Smooth muscle cell (in vitro differentiated cells): Measurements from ENCODE around the gene PAM. TPM values are rescaled to one million over a fixed set of nuclear protein-coding genes. Genes with fewer than 3 reads are reported as not detected.

Experiments used
- DNase-seq: peaks from one replicate; lab custom pipeline; 2025; ENCODE audit not compliant: unreplicated experiment; lab: John Stamatoyannopoulos, UW
- H2AFZ ChIP-seq: fragments of 200-600 bp; sonication (generic); 2 replicates; pipeline ENCODE4 v1.6.0; 2016; ENCODE audit warnings: antibody characterized with exemption, low read depth, mild to moderate bottlenecking
- H3F3A ChIP-seq: fragments of 200-600 bp; sonication (generic); 2 replicates; pipeline ENCODE4 v1.6.0; 2017; ENCODE audit warnings: antibody characterized with exemption, low read depth
- H3K27ac ChIP-seq: fragments of 200-600 bp; sonication (generic); 2 replicates; pipeline ENCODE4 v1.5.1; 2016; ENCODE audit warnings: low read depth, mild to moderate bottlenecking
- H3K27me3 ChIP-seq: fragments of 200-600 bp; sonication (generic); 2 replicates; pipeline ENCODE4 v1.6.1; 2016; ENCODE audit warnings: low read depth, mild to moderate bottlenecking
- H3K36me3 ChIP-seq: fragments of 200-600 bp; sonication (generic); 2 replicates; pipeline ENCODE4 v1.5.1; 2016; ENCODE audit warnings: low read depth
- H3K4me1 ChIP-seq: fragments of 200-600 bp; sonication (generic); 2 replicates; pipeline ENCODE4 v1.5.1; 2016; ENCODE audit warnings: low read depth
- H3K4me2 ChIP-seq: fragments of 200-600 bp; sonication (generic); 2 replicates; pipeline ENCODE4 v1.6.0; 2016; ENCODE audit warnings: mild to moderate bottlenecking
- H3K4me3 ChIP-seq: fragments of 200-600 bp; sonication (generic); 2 replicates; pipeline ENCODE4 v1.5.1; 2016; ENCODE audit warnings: mild to moderate bottlenecking
- H3K79me2 ChIP-seq: fragments of 200-600 bp; sonication (generic); 2 replicates; pipeline ENCODE4 v1.6.0; 2016; ENCODE audit warnings: low read depth, mild to moderate bottlenecking
- H3K9ac ChIP-seq: fragments of 200-600 bp; sonication (generic); 2 replicates; pipeline ENCODE4 v1.6.0; 2016; ENCODE audit warnings: low read depth
- H3K9me3 ChIP-seq: fragments of 200-600 bp; sonication (generic); replicated peaks from 2 replicates; pipeline ENCODE4 v1.5.1; 2016; ENCODE audit warnings: low read depth
- H4K20me1 ChIP-seq: fragments of 200-600 bp; sonication (generic); 2 replicates; pipeline ENCODE4 v1.6.0; 2016; ENCODE audit warnings: low read depth
- CTCF ChIP-seq: fragments of 200-600 bp; sonication (generic); IDR thresholded peaks from 2 replicates; pipeline ENCODE4 v1.5.1; 2017; ENCODE audit warnings: borderline replicate concordance, mild to moderate bottlenecking, antibody characterized with exemption; ENCODE audit not compliant: insufficient read depth, poor library complexity, severe bottlenecking
- WGBS: methylation state at CpG from one replicate; pipeline ENCODE4 v1.1.7; 2016; ENCODE audit warnings: low lambda C conversion rate; 5-methylcytosine and 5-hydroxymethylcytosine counted together
- polyA plus RNA-seq: library from polyadenylated mRNA; unstranded; fragments of >200 nt; fragmentation: Nextera tagmentation; extraction: Ambion mirVana; gene quantifications from 2 replicates; pipeline ENCODE4 v1.2.1, GENCODE V29; 2016
- total RNA-seq: library from RNA; depleted of rRNA; stranded (reverse); fragments of >200 nt; gene quantifications from 2 replicates; pipeline ENCODE4 v1.2.3, GENCODE V29; 2014

PAM gene
- total and polyA plus RNA-seq, 2 experiments from 2014 or later, result 117 to 155 TPM

GRCh38 chr5:102758576-102758975, 3.5 kb downstream of the PAM start:
- no peaks in the 10 kb centered on the region for H3F3A ChIP-seq
- no peaks in the 10 kb centered on the region for H3K9me3 ChIP-seq
- H3K79me2 ChIP-seq, result peaks cover 39% of the 10 kb centered on the region
- TF ChIP-seq CTCF, result no peak
- no peak overlapping the region for H3K27ac ChIP-seq
- no peak for DNase-seq
- H4K20me1 ChIP-seq, result peaks cover 35% of the 10 kb centered on the region
- H3K9ac ChIP-seq, result no peak overlapping the region
- no peak overlapping the region for H3K4me2 ChIP-seq
- no peak overlapping the region for H3K4me3 ChIP-seq
- no peak overlapping the region for H2AFZ ChIP-seq
- peaks cover 25% of the 10 kb centered on the region for H3K4me1 ChIP-seq
- no peaks in the 10 kb centered on the region for H3K36me3 ChIP-seq
- no peaks in the 10 kb centered on the region for H3K27me3 ChIP-seq

- H3K27ac ChIP-seq, result no peak overlapping the region
- H3K9me3 ChIP-seq, result no peaks in the 10 kb centered on the region
- WGBS, result 88% methylated on average over 1 of the region's 1 CpG
- no peaks in the 10 kb centered on the region for H3K27me3 ChIP-seq
- no peak overlapping the region for H2AFZ ChIP-seq
- DNase-seq, result no peak
- H3K4me2 ChIP-seq, result no peak overlapping the region
- peaks cover 39% of the 10 kb centered on the region for H3K79me2 ChIP-seq
- H3K4me1 ChIP-seq, result peaks cover 25% of the 10 kb centered on the region
- no peak overlapping the region for H3K9ac ChIP-seq
- no peak for TF ChIP-seq CTCF
- H4K20me1 ChIP-seq, result peaks cover 38% of the 10 kb centered on the region
- no peaks in the 10 kb centered on the region for H3F3A ChIP-seq
- H3K36me3 ChIP-seq, result no peaks in the 10 kb centered on the region
- no peak overlapping the region for H3K4me3 ChIP-seq
These were observed 4.2 kb downstream of the PAM start for GRCh38 chr5:102759289-102759688.

GRCh38 chr5:102759700-102760099, 4.6 kb downstream of the PAM start:
- Histone ChIP-seq H3K4me3 (no peak overlapping the region), H2AFZ (no peak overlapping the region), H3K79me2 (peaks cover 41% of the 10 kb centered on the region), H3K9ac (no peak overlapping the region), H3K36me3 (no peaks in the 10 kb centered on the region), H3K9me3 (no peaks in the 10 kb centered on the region), H3K27ac (no peak overlapping the region), H3F3A (no peaks in the 10 kb centered on the region), H3K27me3 (no peaks in the 10 kb centered on the region), H3K4me2 (no peak overlapping the region), H3K4me1 (peaks cover 25% of the 10 kb centered on the region), H4K20me1 (peaks cover 40% of the 10 kb centered on the region)
- WGBS, result 72% methylated on average over 2 of the region's 2 CpGs
- no peak for TF ChIP-seq CTCF
- DNase-seq, result no peak

- Histone ChIP-seq H3K27ac (no peak overlapping the region), H3K9me3 (no peaks in the 10 kb centered on the region), H3K4me1 (peaks cover 25% of the 10 kb centered on the region), H4K20me1 (peaks cover 49% of the 10 kb centered on the region), H3K36me3 (no peaks in the 10 kb centered on the region), H3K27me3 (no peaks in the 10 kb centered on the region), H3F3A (no peaks in the 10 kb centered on the region), H3K79me2 (peaks cover 45% of the 10 kb centered on the region), H3K9ac (no peak overlapping the region), H3K4me2 (no peak overlapping the region), H2AFZ (no peak overlapping the region), H3K4me3 (no peak overlapping the region)
- no peak for DNase-seq
- no peak for TF ChIP-seq CTCF
- 71% methylated on average over 2 of the region's 2 CpGs for whole genome bisulfite sequencing
These were observed 5.7 kb downstream of the PAM start for GRCh38 chr5:102760815-102761214.
